Stimulated activated CD8-positive, alpha-beta memory T cell treated with anti-CD3 and anti-CD28 coated beads, Interleukin-15, amount 100 ng/mL, for 1 hour (primary cell): Measurements from ENCODE around the gene KLK2.

Experiments used
- DNase-seq: peaks from one replicate; pipeline ENCODE4 v3.0.0-alpha.2; 2020; ENCODE audit warnings: low read depth

Gene KLK2

DNA sequence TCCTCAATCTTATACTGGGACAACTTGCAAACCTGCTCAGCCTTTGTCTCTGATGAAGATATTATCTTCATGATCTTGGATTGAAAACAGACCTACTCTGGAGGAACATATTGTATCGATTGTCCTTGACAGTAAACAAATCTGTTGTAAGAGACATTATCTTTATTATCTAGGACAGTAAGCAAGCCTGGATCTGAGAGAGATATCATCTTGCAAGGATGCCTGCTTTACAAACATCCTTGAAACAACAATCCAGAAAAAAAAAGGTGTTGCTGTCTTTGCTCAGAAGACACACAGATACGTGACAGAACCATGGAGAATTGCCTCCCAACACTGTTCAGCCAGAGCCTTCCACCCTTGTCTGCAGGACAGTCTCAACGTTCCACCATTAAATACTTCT is 22.5 kb upstream of the KLK2 start:
- DNase-seq = no peak

DNA sequence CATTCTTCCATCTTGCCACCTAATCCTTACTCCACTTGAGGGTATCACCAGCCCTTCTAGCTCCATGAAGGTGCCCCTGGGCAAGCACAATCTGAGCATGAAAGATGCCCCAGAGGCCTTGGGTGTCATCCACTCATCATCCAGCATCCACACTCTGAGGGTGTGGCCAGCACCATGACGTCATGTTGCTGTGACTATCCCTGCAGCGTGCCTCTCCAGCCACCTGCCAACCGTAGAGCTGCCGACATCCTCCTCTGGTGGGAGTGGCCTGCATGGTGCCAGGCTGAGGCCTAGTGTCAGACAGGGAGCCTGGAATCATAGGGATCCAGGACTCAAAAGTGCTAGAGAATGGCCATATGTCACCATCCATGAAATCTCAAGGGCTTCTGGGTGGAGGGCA is 21.6 kb upstream of the KLK2 start:
- no peak for DNase-seq

DNA sequence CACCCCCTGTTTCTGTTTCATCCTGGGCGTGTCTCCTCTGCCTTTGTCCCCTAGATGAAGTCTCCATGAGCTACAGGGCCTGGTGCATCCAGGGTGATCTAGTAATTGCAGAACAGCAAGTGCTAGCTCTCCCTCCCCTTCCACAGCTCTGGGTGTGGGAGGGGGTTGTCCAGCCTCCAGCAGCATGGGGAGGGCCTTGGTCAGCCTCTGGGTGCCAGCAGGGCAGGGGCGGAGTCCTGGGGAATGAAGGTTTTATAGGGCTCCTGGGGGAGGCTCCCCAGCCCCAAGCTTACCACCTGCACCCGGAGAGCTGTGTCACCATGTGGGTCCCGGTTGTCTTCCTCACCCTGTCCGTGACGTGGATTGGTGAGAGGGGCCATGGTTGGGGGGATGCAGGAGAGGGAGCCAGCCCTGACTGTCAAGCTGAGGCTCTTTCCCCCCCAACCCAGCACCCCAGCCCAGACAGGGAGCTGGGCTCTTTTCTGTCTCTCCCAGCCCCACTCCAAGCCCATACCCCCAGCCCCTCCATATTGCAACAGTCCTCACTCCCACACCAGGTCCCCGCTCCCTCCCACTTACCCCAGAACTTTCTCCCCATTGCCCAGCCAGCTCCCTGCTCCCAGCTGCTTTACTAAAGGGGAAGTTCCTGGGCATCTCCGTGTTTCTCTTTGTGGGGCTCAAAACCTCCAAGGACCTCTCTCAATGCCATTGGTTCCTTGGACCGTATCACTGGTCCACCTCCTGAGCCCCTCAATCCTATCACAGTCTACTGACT is 18.4 kb upstream of the KLK2 start, which contains the start of gene KLK3:
KLK3 (plus strand) TSS at position 280 of the 775 bp plus-strand sequence; CDS start at position 321, 41 bp downstream.
- DNase-seq = no peak

DNA sequence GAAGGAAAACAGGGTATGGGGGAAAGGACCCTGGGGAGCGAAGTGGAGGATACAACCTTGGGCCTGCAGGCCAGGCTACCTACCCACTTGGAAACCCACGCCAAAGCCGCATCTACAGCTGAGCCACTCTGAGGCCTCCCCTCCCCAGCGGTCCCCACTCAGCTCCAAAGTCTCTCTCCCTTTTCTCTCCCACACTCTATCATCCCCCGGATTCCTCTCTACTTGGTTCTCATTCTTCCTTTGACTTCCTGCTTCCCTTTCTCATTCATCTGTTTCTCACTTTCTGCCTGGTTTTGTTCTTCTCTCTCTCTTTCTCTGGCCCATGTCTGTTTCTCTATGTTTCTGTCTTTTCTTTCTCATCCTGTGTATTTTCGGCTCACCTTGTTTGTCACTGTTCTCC is 15.9 kb upstream of the KLK2 start:
- no peak for DNase-seq

DNA sequence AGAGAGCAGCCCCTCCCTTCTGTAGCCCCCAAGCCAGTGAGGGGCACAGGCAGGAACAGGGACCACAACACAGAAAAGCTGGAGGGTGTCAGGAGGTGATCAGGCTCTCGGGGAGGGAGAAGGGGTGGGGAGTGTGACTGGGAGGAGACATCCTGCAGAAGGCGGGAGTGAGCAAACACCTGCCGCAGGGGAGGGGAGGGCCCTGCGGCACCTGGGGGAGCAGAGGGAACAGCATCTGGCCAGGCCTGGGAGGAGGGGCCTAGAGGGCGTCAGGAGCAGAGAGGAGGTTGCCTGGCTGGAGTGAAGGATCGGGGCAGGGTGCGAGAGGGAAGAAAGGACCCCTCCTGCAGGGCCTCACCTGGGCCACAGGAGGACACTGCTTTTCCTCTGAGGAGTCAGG is 14.4 kb upstream of the KLK2 start:
- DNase-seq = no peak

DNA sequence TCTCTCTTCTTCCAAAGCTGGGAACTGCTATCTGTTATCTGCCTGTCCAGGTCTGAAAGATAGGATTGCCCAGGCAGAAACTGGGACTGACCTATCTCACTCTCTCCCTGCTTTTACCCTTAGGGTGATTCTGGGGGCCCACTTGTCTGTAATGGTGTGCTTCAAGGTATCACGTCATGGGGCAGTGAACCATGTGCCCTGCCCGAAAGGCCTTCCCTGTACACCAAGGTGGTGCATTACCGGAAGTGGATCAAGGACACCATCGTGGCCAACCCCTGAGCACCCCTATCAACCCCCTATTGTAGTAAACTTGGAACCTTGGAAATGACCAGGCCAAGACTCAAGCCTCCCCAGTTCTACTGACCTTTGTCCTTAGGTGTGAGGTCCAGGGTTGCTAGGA is 13.4 kb upstream of the KLK2 start:
- DNase-seq = no peak

DNA sequence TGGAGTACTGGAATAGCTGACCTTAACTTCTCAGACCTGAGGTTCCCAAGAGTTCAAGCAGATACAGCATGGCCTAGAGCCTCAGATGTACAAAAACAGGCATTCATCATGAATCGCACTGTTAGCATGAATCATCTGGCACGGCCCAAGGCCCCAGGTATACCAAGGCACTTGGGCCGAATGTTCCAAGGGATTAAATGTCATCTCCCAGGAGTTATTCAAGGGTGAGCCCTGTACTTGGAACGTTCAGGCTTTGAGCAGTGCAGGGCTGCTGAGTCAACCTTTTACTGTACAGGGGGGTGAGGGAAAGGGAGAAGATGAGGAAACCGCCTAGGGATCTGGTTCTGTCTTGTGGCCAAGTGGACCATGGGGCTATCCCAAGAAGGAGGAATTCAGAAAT is 12.2 kb upstream of the KLK2 start:
- no peak for DNase-seq

DNA sequence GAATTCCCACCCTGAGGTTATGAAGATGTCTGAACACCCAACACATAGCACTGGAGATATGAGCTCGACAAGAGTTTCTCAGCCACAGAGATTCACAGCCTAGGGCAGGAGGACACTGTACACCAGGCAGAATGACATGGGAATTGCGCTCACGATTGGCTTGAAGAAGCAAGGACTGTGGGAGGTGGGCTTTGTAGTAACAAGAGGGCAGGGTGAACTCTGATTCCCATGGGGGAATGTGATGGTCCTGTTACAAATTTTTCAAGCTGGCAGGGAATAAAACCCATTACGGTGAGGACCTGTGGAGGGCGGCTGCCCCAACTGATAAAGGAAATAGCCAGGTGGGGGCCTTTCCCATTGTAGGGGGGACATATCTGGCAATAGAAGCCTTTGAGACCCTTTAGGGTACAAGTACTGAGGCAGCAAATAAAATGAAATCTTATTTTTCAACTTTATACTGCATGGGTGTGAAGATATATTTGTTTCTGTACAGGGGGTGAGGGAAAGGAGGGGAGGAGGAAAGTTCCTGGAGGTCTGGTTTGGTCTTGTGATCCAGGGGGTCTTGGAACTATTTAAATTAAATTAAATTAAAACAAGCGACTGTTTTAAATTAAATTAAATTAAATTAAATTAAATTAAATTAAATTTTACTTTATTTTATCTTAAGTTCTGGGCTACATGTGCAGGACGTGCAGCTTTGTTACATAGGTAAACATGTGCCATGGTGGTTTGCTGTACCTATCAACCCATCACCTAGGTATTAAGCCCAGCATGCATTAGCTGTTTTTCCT is 11.5 kb upstream of the KLK2 start:
- DNase-seq = no peak

DNA sequence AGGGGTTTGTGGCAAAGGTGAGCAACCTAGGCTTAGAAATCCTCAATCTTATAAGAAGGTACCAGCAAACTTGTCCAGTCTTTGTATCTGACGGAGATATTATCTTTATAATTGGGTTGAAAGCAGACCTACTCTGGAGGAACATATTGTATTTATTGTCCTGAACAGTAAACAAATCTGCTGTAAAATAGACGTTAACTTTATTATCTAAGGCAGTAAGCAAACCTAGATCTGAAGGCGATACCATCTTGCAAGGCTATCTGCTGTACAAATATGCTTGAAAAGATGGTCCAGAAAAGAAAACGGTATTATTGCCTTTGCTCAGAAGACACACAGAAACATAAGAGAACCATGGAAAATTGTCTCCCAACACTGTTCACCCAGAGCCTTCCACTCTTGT is 3.8 kb upstream of the KLK2 start:
- no peak for DNase-seq

DNA sequence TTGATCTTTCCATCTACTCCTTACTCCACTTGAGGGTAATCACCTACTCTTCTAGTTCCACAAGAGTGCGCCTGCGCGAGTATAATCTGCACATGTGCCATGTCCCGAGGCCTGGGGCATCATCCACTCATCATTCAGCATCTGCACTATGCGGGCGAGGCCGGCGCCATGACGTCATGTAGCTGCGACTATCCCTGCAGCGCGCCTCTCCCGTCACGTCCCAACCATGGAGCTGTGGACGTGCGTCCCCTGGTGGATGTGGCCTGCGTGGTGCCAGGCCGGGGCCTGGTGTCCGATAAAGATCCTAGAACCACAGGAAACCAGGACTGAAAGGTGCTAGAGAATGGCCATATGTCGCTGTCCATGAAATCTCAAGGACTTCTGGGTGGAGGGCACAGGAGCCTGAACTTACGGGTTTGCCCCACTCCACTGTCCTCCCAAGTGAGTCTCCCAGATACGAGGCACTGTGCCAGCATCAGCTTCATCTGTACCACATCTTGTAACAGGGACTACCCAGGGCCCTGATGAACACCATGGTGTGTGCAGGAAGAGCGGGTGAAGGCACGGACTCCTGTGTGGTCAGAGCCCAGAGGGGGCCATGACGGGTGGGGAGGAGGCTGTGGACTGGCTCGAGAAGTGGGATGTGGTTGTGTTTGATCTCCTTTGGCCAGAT is 2.7 kb upstream of the KLK2 start:
- no peak for DNase-seq

DNA sequence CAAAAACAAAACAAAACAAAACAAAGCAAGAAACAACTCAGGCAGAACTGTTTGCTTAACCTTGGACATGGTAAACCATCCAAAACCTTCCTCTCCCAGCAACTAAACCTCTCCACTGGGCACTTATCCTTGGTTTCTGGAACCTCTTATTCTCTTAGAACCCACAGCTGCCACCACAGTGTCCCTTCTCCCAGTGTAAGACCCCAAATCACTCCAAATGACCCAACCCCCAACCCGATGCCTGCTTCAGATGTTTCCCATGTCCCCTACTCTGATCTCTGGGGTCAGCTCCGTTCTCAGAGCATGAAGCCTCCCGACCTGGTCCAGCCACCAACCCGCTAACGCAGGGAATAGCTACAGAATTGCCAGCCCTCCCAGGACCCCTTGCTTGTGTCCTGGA is 972 bp downstream of the KLK2 start:
- no peak for DNase-seq

DNA sequence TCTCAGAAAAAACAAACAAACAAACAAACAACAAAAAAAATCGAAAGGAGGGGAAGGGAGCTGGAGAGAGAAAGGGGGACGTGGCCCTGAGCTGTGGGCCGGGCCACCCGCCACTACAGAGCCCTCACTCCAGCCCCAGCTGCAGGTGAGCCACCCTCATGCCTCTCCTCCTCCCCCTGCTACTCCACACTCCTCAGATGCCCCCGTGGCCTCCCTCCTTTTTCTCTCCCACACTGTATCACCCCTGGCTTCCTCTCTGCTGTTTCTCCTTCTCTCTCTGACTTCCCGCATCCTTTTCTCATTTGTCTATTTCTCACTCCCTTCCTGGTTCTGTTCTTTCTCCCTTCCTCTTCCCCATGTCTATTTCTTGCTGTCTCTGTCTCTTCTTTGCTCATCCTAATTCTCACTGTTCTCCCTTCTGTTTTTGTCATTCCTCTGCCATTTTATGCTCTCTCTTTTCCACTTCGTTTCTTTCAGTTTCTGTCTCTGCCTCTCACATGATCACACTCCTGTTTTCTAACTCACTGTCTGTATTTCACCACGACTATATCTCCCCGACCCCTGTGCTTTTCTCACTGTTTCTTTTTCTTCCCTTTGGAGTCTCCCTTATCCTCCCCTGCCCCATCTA is 2.7 kb downstream of the KLK2 start:
- DNase-seq = no peak

DNA sequence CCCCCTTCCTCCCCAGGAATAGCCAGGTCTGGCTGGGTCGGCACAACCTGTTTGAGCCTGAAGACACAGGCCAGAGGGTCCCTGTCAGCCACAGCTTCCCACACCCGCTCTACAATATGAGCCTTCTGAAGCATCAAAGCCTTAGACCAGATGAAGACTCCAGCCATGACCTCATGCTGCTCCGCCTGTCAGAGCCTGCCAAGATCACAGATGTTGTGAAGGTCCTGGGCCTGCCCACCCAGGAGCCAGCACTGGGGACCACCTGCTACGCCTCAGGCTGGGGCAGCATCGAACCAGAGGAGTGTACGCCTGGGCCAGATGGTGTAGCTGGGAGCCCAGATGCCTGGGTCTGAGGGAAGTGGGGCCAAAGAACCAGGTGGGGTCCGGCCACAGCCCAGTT is 3.2 kb downstream of the KLK2 start:
- DNase-seq = no peak

DNA sequence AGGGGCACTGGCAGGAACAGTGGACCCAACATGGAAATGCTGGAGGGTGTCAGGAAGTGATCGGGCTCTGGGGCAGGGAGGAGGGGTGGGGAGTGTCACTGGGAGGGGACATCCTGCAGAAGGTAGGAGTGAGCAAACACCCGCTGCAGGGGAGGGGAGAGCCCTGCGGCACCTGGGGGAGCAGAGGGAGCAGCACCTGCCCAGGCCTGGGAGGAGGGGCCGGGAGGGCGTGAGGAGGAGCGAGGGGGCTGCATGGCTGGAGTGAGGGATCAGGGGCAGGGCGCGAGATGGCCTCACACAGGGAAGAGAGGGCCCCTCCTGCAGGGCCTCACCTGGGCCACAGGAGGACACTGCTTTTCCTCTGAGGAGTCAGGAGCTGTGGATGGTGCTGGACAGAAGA is 4.1 kb downstream of the KLK2 start:
- DNase-seq = no peak

DNA sequence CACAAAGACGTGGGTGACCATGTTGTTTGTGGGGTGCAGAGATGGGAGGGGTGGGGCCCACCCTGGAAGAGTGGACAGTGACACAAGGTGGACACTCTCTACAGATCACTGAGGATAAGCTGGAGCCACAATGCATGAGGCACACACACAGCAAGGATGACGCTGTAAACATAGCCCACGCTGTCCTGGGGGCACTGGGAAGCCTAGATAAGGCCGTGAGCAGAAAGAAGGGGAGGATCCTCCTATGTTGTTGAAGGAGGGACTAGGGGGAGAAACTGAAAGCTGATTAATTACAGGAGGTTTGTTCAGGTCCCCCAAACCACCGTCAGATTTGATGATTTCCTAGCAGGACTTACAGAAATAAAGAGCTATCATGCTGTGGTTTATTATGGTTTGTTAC is 5.6 kb downstream of the KLK2 start:
- DNase-seq = no peak

DNA sequence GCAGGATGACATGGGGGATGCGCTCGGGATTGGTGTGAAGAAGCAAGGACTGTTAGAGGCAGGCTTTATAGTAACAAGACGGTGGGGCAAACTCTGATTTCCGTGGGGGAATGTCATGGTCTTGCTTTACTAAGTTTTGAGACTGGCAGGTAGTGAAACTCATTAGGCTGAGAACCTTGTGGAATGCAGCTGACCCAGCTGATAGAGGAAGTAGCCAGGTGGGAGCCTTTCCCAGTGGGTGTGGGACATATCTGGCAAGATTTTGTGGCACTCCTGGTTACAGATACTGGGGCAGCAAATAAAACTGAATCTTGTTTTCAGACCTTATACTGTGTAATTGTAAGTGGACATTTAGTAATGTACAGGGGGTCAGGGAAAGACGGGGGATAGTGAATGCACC is 7.0 kb downstream of the KLK2 start:
- DNase-seq = no peak

DNA sequence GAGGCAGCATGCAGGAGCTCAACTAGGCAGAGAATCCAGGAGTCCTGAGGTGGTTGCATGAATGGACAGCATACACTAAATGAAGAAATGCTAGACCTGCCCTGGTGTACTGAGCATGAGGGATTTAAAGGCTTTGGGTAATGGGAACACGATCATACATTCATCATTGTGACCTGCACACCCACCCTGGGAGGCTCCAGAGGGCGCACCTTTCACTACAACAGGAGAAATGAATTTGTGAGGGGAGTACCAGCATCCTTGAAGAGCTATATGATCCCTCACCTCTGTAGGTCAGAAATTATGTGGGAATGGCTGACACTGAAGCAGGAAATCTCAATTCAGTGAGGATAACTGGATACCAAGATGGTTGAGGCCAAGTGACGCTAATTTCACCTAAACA is 8.9 kb downstream of the KLK2 start:
- no peak for DNase-seq

DNA sequence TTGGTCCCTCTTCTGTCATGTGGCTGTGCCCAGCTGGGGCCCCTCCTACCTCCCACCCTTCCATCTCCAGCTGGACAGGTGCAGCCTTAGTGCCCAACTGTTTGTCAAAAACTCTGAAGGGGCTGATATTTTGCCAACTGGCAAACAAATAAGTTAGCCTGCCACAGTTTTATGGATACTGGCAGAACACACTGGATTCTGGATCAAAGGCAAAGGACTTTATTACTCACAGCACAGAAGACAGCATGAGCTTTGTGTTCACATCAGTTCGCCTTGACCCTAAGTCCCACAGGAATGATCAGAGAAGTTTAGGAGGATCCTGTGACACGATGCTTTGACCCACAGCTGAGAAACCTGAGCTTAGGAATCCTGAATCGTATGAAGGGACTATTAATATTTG is 16.4 kb downstream of the KLK2 start:
- DNase-seq = no peak

DNA sequence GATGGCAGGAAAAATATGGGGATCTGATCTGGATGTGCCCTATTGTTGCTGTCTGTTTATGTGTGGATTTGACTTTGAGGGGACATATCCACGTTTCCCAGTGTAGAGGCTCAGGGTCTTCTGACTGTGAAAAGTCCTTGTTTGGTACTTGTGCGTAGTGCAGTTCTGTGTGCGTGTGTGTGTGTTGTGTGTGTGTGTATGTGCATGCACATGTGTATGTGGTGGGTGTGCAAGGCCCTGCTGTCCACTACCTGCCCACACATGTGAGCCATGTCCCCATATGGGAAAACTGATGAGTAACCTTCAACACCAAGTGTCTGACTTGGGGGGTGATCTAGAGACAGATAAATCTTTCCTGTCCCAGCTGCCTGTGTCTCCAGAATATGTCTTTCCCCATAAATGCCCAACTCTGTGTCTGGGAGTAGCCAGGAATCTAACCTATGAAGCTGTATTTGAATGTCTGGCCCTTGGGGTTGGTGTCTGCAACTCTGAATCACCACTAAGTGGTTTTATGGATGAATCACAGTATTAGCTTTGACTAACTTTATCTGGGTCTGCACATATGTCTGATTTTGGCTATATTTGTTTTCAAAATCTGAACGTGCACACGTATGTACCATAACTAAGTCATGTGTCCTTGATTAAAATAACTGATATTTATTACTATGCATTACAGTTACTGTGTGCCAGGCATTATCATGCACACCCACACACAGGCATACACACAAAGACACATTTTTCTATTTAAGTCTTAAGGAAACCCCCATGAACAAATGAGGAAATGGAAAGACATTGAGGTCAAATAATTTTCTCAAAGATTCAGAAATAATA is 17.4 kb downstream of the KLK2 start:
- no peak for DNase-seq

DNA sequence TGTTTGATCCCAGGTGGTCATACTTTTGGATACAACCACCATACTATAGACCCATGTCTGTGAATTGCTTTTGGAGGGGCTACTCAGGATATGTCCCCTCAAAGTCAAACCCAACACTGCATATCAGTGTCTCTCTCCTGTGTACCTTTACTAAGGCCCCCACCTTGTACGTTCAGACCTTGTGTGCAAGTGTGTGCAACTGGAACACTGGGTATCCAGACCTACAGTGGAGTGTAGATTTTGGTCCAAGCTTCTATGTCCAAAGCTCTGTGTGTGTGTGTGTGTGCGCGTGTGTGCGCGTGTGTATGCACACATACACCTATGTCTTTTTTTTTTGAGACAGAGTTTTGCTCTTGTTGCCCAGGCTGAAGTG is 18.0 kb downstream of the KLK2 start:
- DNase-seq = no peak

DNA sequence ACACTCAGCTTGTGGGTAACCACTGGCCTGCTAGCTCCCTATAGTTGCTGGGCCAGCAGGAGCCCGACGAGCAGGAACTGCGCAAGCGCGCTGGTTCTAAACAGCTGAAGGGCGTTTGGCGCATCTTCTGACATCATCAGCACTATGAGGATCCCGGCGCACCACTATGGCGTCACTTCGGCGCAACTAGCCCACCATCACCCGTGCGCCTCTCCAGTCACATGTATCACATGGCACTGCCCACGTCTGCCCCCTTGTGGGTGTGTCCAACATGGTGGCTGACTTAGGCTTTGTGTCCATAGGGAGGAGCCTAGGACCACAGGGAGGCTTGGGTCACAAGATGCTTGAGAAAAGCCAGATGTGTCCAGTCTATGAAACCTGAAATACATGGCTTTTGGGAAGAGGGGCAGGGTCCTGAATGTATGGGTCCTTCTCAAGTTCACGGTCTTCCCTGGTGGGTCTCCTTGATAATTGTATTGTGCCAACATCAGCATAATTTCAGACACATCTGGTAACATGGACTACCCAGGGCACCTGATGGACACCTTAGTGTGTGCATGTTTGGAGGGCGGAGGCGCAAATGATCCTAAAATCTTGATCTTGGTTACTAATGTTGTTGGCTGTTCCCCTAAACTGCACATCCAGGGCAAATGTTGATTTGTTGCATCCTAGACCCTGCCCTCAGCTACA is 20.0 kb downstream of the KLK2 start:
- DNase-seq = no peak
